Cardiac fibroblast (primary cell): Measurements from ENCODE around the gene XK.

Experiments used
- DNase-seq, 2 donors: peaks; one replicate each; pipeline versions ENCODE4 v3.0.0 to v3.0.0-alpha.2; 2010; ENCODE audit warnings: low read depth in 2 of 2
- H3K4me3 ChIP-seq, 2 donors: replicated peaks in 1 of 2; 1 replicate in 1 of 2; 2 replicates in 1 of 2; pipeline ENCODE4 v1.5.1; 2011; ENCODE audit warnings: low read depth in 2 of 2, low read length in 2 of 2, mild to moderate bottlenecking in 2 of 2, moderate library complexity in 1 of 2
- TF ChIP-seq, protein P1 (sequence below): IDR thresholded peaks from one replicate; pipeline ENCODE4 v1.5.1; 2011; ENCODE audit warnings: low read depth, mild to moderate bottlenecking, low read length, inconsistent platforms

Gene XK

DNA sequence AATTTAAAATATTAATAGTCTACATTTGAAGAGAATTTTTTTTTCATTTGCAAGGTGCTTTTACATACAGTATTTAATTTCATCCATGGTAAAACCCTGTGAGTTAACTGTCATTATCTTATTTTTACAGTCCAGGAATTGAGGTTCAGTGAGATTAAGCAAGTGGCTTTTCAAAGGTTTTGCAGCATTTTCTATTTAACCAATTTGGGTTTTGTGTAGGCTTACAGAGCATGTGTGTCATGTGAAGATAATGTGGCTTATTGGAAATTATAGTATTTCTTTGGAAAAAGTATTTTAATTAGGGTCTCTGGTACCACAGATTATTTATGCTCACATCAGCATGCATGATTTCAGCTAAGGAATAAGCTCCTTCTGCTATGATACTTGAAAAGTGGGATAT is 4.5 kb downstream of the XK start:
- no peak for DNase-seq
- no peak overlapping the region for H3K4me3 ChIP-seq
- TF ChIP-seq, protein P1, sequence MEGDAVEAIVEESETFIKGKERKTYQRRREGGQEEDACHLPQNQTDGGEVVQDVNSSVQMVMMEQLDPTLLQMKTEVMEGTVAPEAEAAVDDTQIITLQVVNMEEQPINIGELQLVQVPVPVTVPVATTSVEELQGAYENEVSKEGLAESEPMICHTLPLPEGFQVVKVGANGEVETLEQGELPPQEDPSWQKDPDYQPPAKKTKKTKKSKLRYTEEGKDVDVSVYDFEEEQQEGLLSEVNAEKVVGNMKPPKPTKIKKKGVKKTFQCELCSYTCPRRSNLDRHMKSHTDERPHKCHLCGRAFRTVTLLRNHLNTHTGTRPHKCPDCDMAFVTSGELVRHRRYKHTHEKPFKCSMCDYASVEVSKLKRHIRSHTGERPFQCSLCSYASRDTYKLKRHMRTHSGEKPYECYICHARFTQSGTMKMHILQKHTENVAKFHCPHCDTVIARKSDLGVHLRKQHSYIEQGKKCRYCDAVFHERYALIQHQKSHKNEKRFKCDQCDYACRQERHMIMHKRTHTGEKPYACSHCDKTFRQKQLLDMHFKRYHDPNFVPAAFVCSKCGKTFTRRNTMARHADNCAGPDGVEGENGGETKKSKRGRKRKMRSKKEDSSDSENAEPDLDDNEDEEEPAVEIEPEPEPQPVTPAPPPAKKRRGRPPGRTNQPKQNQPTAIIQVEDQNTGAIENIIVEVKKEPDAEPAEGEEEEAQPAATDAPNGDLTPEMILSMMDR, result no peak

DNA sequence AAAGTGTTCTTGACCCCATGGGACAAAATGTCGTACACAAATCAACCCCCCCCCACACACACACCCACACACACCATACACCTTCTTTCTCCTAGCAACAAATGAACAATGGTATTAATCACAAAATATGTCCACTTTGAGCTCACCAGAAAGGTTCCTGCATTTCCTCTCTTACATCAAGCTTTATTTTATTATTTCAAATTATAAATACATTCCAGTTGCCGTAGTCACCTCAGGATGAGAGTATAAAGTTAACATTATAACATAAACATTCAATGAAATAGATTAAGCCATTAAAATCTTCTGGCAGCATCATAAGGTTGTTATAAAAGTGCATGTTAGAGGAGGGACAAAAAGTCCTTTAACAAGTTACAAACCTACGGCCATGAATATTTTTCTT is 7.3 kb downstream of the XK start:
- H3K4me3 ChIP-seq, result no peak overlapping the region
- peak in 1 of 2 donors; percentile 15 for DNase-seq
- TF ChIP-seq, protein P1, result no peak

DNA sequence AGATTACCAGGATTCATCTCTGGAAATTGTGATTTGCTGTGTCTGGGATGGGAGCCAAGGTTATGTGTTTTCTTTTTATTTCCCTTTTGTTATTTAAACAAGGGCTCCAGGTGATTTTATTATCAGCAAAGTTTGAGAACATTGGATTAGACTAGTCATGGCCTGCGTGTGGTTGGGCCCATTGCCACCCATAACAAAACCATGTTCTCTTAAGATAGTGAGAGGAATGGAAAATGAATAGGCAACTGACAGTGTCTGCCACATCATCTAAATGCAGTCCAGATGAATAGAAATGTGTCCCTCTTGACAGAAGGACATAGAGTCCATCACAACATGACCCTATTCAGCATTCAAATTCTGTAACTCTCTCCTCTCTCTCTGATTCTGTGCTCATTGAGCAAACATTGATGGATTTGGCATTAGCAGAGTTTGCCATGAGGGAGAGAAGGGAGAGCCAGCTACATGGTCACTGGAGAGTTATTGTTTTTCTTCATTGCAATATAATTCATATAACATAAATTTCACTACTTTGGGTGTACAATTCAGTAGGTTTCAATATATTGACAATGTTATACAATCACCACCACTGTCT is 11.7 kb downstream of the XK start:
- H3K4me3 ChIP-seq, result no peak overlapping the region
- TF ChIP-seq, protein P1, result no peak
- peak in 1 of 2 donors; percentile 17 for DNase-seq

DNA sequence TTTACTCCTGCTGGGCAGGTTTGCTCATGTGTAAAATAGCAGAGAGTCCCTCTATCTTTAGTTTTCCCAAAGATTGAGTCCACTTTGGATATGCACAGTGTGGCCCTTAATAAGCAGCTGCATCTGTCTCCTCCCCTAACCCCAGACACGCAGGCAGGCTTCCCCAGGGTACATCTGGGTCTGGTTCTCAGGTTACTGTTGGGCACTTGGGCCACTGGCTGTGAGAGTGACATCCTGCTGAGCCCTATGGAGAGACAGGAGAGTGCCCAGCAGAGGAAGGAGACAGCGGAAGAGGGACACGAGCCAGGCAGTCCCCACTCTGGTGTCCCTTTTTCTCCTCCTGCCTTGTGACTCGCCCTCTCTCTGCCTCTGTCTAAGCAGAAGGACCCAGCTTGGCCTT is 16.0 kb downstream of the XK start:
- TF ChIP-seq, protein P1, result no peak
- DNase-seq, result no peak
- H3K4me3 ChIP-seq, result no peak overlapping the region

DNA sequence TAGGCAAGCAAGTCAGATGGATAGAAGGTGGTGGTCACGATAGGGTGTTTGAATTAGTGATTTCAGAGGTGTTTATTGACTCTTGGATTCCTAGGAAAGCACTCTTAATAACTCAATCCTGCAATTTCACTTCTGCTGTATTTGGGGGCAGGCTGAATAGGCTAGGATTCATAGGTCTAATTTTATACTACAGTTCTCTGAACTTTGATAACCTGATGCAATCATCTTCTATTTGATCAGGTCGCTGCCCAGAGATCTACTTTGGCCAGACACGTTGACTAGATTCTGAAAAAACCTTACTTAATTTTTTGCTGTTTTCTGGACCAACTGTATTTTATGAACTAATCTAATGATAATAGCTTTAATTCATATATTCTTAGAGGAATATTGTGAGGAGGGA is 26.4 kb downstream of the XK start:
- no peak for DNase-seq
- TF ChIP-seq, protein P1, result no peak
- no peak overlapping the region for H3K4me3 ChIP-seq

DNA sequence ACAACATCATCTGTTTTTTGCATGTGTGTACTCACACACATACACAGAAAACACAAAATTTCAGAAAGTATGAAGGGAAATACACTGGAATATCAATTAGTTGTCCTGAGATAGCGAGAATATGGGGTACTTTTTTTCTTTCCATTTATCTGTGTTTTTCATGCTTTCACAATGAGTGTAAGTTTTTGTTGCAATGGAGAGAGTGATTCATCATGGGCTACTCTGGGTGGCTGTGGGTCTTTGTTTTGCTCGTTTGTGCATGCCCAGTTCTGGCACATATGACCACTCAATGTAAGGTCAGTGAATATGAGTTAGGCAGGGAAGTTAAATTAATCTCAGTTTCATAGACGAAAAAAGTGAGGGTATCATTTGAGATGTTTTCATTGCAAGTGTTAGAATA is 26.9 kb downstream of the XK start:
- H3K4me3 ChIP-seq, result no peak overlapping the region
- DNase-seq, result peak; percentile 37 to 48
- TF ChIP-seq, protein P1, result no peak

DNA sequence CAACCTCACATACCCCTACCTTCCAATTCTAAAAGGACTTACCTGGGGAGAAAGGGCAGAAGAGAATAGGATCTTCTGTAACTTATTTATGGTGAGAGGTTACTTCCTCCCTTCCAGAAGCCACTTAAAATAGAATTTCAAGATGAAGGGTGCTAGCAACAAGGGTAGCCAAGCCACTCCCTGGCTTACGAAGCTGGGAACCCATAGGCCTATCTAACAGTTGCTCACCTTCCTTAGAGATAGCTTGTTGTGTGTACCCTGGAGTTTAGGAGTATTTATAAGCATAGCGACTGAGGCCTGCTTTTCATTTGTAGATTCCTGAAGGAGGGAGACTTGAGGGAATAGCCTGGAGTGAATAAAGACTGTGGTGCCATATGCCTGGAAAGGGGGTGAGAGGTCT is 28.9 kb downstream of the XK start:
- TF ChIP-seq, protein P1, result no peak
- no peak overlapping the region for H3K4me3 ChIP-seq
- DNase-seq, result no peak
